Urinary bladder (tissue), 4 donors: ENCODE results near the gene AFDN. TPM values are rescaled to one million over a fixed set of nuclear protein-coding genes. Genes with fewer than 3 reads are reported as not detected.

Experiments
- DNase-seq: peaks from one replicate; pipeline ENCODE4 v3.0.0-alpha.2; 2015; ENCODE audit errors: extremely low spot score
- H3K27ac ChIP-seq: one replicate; pipeline ENCODE4 v1.5.1; 2013; ENCODE audit warnings: low read depth, mild to moderate bottlenecking, moderate library complexity
- H3K36me3 ChIP-seq: one replicate; pipeline ENCODE4 v1.6.1; 2013; ENCODE audit warnings: mild to moderate bottlenecking, moderate library complexity; ENCODE audit not compliant: insufficient read depth
- H3K4me1 ChIP-seq: one replicate; pipeline ENCODE4 v1.6.1; 2013; ENCODE audit warnings: mild to moderate bottlenecking, moderate library complexity; ENCODE audit not compliant: insufficient read depth
- H3K4me3 ChIP-seq: one replicate; pipeline ENCODE4 v1.5.1; 2013; ENCODE audit warnings: low read depth, low read length
- WGBS: extraction: QIAGEN DNeasy Blood & Tissue Kit; methylation state at CpG from one replicate; pipeline ENCODE4 v1.1.7; 2013; 5-methylcytosine and 5-hydroxymethylcytosine counted together
- polyA plus RNA-seq: library from polyadenylated mRNA; stranded (reverse); fragments of 200-250 nt; gene quantifications from one replicate; pipeline ENCODE4 v1.2.3, GENCODE V29; 2013
- total RNA-seq: library from RNA; depleted of rRNA; stranded (reverse); fragments of >200 nt; gene quantifications from one replicate; pipeline ENCODE4 v1.2.3, GENCODE V29; 2014
- donor health status: healthy with polysubstance abuse.
- donor health status: healthy.

AFDN gene
- total and polyA plus RNA-seq, 2 donors, result 29.6 to 177 TPM

GRCh38 chr6:167870321-167870720, 43.6 kb downstream of the AFDN start:
- 71% methylated on average over 3 of the region's 3 CpGs for WGBS
- Histone ChIP-seq H3K27ac (no peak overlapping the region), H3K4me3 (no peak overlapping the region), H3K4me1 (no peaks in the 10 kb centered on the region), H3K36me3 (no peaks in the 10 kb centered on the region)
- no peak for DNase-seq

GRCh38 chr6:167872538-167873210, 46.0 kb downstream of the AFDN start:
- no peak for DNase-seq
- 83% methylated on average over 2 of the region's 2 CpGs for WGBS
- no peak overlapping the region for H3K27ac ChIP-seq
- H3K36me3 ChIP-seq, result no peaks in the 10 kb centered on the region
- H3K4me3 ChIP-seq, result no peak overlapping the region
- no peaks in the 10 kb centered on the region for H3K4me1 ChIP-seq

DNA sequence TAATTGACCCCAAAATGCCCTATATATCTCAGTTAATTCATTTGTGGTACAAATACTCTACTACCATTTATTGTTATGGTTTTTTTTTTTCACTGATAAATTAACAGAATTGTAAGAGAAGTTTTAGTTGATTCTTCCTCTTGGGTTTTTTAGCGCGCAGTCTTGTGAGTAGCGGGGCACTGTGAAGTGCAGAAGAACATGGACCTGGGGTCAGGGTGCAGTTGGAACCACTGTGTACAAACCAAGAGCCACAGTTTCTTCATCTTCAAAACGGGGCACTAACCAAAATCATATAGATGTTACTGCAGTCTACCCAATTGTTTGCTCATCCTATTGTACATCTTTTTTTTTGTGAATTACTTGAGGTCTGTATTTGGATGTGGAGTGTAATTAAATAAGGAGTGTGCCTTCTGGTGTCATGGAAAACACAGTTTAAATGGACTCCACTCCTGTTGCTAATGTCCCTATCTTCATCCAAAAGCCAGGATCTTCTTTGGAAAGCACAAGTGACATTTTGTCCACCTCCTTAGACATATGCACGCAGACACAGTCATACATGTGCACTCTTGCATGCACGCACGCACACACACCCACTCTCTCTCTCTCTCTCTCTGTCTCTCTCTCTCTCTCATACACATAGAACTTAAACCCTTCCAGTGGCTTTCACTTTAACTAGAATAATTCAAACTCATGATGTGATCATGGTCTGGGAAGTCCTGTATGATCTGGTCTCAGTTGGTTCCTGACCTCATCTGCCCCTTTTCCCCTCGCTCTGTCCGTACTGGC, 51.5 kb downstream of the AFDN start:
- DNase-seq, result no peak
- Histone ChIP-seq H3K4me3 (no peak overlapping the region), H3K36me3 (no peaks in the 10 kb centered on the region), H3K27ac (no peak overlapping the region), H3K4me1 (no peaks in the 10 kb centered on the region)
- 98% methylated on average over 9 of the region's 9 CpGs for WGBS

GRCh38 chr6:167879612-167880011, 52.9 kb downstream of the AFDN start:
- Histone ChIP-seq H3K27ac (no peak overlapping the region), H3K4me3 (no peak overlapping the region), H3K36me3 (no peaks in the 10 kb centered on the region), H3K4me1 (no peaks in the 10 kb centered on the region)
- 95% methylated on average over 1 of the region's 1 CpG for WGBS
- no peak for DNase-seq

DNA sequence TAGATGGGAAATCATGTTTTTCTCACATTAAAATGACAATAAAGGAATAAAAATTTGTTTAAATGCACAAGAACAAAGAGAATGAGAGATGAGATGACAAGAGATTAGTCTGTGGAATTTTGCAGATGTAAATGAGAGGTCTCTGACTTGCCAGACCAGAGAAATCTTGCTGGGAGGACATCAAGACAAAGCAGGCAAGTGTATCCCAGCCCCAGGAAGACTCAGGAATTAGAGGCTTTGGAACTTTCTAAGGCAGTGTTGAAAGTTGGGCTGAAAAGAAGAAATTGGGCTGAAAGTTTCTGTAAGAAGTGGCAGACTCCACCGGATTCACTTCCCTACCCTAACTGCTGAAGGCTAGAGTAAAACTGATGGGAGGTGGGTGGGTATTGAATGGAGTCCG, 54.6 kb downstream of the AFDN start:
- H3K27ac ChIP-seq, result no peak overlapping the region
- H3K4me1 ChIP-seq, result no peaks in the 10 kb centered on the region
- no peak for DNase-seq
- H3K4me3 ChIP-seq, result no peak overlapping the region
- WGBS, result 92% methylated on average over 2 of the region's 2 CpGs
- H3K36me3 ChIP-seq, result no peaks in the 10 kb centered on the region

- 98% methylated on average over 6 of the region's 6 CpGs for WGBS
- H3K27ac ChIP-seq, result no peak overlapping the region
- no peak overlapping the region for H3K4me3 ChIP-seq
- H3K4me1 ChIP-seq, result no peaks in the 10 kb centered on the region
- H3K36me3 ChIP-seq, result no peaks in the 10 kb centered on the region
- no peak for DNase-seq
Measured at GRCh38 chr6:167882244-167882643, 55.5 kb downstream of the AFDN start.

DNA sequence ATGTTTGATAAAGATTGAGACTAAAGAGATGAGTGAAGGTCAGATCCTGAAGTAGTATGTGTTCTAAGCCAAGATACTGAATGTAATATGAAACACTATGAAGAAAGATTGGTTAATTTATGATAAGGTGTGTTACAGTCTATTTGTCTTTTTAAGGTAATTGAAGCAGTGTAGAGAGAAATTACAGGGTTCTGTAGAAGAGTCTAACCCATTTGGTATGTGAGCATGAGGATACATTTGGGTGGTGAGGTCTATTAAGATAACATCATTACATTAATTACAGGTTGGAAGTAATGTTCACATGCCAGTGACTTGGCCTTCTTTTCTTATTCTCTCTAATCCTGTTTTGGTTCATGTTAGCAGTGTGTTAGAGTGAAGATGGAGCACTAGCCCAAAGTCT, 61.4 kb downstream of the AFDN start:
- Histone ChIP-seq H3K4me3 (no peak overlapping the region), H3K4me1 (no peaks in the 10 kb centered on the region), H3K27ac (no peak overlapping the region), H3K36me3 (no peaks in the 10 kb centered on the region)
- DNase-seq, result no peak

DNA sequence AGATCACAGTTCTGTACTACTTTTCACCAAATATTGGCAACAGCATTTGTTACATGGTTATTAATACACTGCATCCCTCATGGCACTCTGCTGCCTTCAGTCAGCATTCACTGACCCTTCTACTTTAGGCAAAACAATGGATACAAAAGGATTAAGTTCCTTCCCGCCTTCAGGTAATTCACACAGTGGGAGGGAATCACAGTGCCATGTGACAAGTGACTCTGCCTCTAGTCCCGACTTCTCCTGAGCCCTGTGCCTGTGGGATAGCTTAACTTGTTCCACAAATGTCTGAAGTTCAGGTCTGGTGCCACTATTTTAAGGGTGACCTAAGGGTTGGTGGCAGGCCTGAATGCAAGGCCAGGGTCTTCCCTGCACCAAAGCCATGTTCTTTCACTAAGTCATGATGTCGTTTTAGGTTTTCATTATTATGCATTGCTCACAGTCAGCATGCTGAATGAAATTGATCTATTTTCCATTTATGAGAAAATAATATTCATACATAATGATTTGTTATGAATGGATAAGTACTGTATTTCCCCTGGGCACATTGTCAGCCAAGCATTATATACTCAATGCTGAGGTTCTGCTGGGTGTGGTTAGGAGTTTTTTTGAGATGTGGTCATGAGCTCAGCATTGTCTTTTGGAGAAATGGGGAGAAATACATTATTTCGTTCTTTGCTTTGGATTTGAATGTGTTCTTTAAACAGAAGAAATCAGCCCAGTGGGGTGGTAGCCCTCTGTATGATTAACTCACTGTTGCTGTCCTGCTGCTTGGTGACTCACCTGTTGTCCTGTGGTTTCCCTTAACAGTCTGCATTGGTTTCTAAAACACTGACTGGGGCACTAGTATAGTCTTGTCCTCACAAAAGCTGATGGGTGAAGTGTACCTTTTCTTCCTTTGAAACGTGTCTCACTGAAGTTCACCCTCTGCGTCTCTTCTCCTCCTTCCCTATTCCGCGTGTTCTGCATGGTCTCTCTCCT, 66.4 kb downstream of the AFDN start:
- H3K36me3 ChIP-seq, result no peaks in the 10 kb centered on the region
- 82% methylated on average over 8 of the region's 8 CpGs for WGBS
- DNase-seq, result no peak
- H3K4me3 ChIP-seq, result no peak overlapping the region
- H3K4me1 ChIP-seq, result no peaks in the 10 kb centered on the region
- H3K27ac ChIP-seq, result no peak overlapping the region

GRCh38 chr6:167894965-167895364, 68.3 kb downstream of the AFDN start:
- WGBS, result 88% methylated on average over 3 of the region's 3 CpGs
- DNase-seq, result no peak
- Histone ChIP-seq H3K4me3 (no peak overlapping the region), H3K27ac (no peak overlapping the region), H3K4me1 (no peaks in the 10 kb centered on the region), H3K36me3 (no peaks in the 10 kb centered on the region)

- no peaks in the 10 kb centered on the region for H3K36me3 ChIP-seq
- 77% methylated on average over 4 of the region's 4 CpGs for WGBS
- no peak for DNase-seq
- no peak overlapping the region for H3K4me3 ChIP-seq
- H3K4me1 ChIP-seq, result no peaks in the 10 kb centered on the region
- no peak overlapping the region for H3K27ac ChIP-seq
Measured at GRCh38 chr6:167896648-167897047, 69.9 kb downstream of the AFDN start.

DNA sequence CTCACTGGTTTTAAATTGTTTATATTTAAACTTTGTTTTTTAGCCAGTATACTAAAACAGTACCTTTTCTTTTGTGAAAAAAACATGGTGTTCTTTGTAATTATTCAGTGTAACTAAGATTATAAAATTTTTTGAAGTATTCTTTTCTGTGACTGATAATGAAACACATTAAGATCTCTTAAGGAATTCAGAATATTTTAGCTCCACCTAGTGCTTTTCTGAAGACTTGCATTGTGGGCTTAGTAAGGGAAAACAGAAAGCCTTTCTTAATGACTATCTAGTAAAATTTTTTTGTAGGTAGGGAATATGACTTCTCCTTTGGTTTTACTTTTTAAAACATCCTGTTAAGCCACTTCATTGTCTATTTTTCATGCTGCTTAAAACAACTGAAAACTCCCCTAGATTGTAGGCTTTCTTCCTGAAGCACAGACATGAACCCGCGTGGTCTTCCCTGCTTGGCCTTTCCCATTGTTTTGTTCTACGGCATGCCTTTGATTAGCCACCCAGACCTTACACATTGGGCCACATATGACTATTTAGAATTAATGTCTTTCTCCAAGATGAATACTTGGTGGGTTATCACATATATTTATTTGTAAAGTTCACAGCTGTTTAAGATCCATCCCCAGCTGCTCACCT, 72.1 kb downstream of the AFDN start:
- Histone ChIP-seq H3K36me3 (no peaks in the 10 kb centered on the region), H3K27ac (no peak overlapping the region), H3K4me3 (no peak overlapping the region), H3K4me1 (no peaks in the 10 kb centered on the region)
- WGBS, result 88% methylated on average over 3 of the region's 3 CpGs
- no peak for DNase-seq

GRCh38 chr6:167904791-167905190, 78.1 kb downstream of the AFDN start:
- no peak for DNase-seq
- Histone ChIP-seq H3K36me3 (no peaks in the 10 kb centered on the region), H3K4me3 (no peak overlapping the region), H3K4me1 (no peaks in the 10 kb centered on the region), H3K27ac (no peak overlapping the region)
- 85% methylated on average over 5 of the region's 5 CpGs for WGBS

DNA sequence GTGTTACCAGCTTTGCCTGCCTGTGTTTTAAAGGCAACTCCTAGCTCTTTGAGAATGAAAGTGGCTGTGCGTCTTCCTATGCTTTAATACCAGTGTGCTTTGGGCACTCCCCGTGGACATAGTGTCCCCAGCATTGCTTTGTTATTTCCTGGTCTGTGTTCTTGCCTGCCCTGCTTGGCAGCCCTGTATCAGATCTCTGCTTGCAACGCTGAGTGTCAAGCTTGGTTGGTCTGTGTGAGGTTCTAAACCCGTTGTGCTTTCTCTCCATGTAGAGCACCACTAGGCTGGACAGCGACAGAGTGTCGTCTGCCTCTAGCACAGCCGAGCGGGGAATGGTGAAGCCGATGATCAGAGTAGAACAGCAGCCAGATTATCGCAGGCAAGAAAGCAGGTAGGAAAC, 80.2 kb downstream of the AFDN start:
- no peaks in the 10 kb centered on the region for H3K4me1 ChIP-seq
- DNase-seq, result peak; percentile 33
- H3K36me3 ChIP-seq, result no peaks in the 10 kb centered on the region
- no peak overlapping the region for H3K27ac ChIP-seq
- 56% methylated on average over 10 of the region's 10 CpGs for WGBS
- no peak overlapping the region for H3K4me3 ChIP-seq
